Activated CD8-positive, alpha-beta memory T cell treated with anti-CD3 and anti-CD28 coated beads, Interleukin-2, amount 50 U/mL, for 1 hour (primary cell): ENCODE data around the gene CLTCL1.

ENCODE experiments used
- DNase-seq: peaks from one replicate; pipeline ENCODE4 v3.0.0-alpha.2; 2020; ENCODE audit errors: extremely low read depth

The CLTCL1 gene

GRCh38 chr22:19131685-19132015, 159.9 kb downstream of the CLTCL1 start:
- DNase-seq: no peak

- DNase-seq: no peak
Measured at GRCh38 chr22:19130959-19131684, 160.4 kb downstream of the CLTCL1 start, which contains the start of gene TSSK2. TSS of gene TSSK2 (plus strand) at chr22:19131308. CDS start at chr22:19131400, 92 bp downstream.

GRCh38 chr22:19129871-19130270, 161.6 kb downstream of the CLTCL1 start:
- DNase-seq: no peak
